B cell (primary cell): ENCODE measurements around the gene SPDYE3. TPM values are rescaled to one million over a fixed set of nuclear protein-coding genes. Genes with fewer than 3 reads are reported as not detected.
"Not testable (repeated sequence)": the region's sequence is repeated elsewhere in the genome, so short reads cannot be mapped to it uniquely, and the experiment has no call there.

ENCODE experiments used
- ATAC-seq: fragments of 200-7000 bp; cut with Tn5 transposase; one replicate; pipeline ENCODE4 v1.10.0; 2021; ENCODE audit warnings: low read depth, mild to moderate bottlenecking, moderate number of reproducible peaks, moderate library complexity
- CTCF ChIA-PET: fragments of 350-600 bp; sonication (Branson Sonifier 250); formaldehyde crosslinking; loops from one replicate; lab custom pipeline; 2021; ENCODE audit warnings: antibody characterized with exemption, inconsistent platforms; lab: Charles Lee
- POLR2A ChIA-PET: fragments of 350-600 bp; sonication (Branson Sonifier 250); formaldehyde crosslinking; loops from one replicate; lab custom pipeline; 2021; ENCODE audit warnings: antibody characterized with exemption; lab: Charles Lee
- DNase-seq: peaks from one replicate; pipeline ENCODE4 v3.0.0; 2013
- H2AFZ ChIP-seq: 2 replicates; pipeline ENCODE4 v1.6.1; 2012; ENCODE audit warnings: mild to moderate bottlenecking, low read depth, low read length; ENCODE audit not compliant: insufficient read depth, poor library complexity, severe bottlenecking
- H3K27ac ChIP-seq, 2 donors: 1 replicate in 1 of 2; 2 replicates in 1 of 2; pipeline ENCODE4 v1.5.1; 2012 to 2013; ENCODE audit warnings: low read length in 2 of 2, mild to moderate bottlenecking in 2 of 2, moderate library complexity in 1 of 2
- H3K27me3 ChIP-seq, 4 experiments: fragments of 200-600 bp in 1 of 4; sonication (generic) in 1 of 4; replicated peaks in 1 of 4; 1 replicate in 2 of 4; 2 replicates in 2 of 4; pipeline versions ENCODE4 v1.6.1 to v1.7.0; 2013 to 2016; ENCODE audit warnings: low read length in 3 of 4, mild to moderate bottlenecking in 2 of 4, mixed read lengths in 1 of 4, moderate library complexity in 1 of 4; ENCODE audit not compliant: insufficient read depth in 4 of 4, control insufficient read depth in 3 of 4; ENCODE audit errors: control extremely low read depth in 1 of 4
- H3K36me3 ChIP-seq, 2 experiments: replicated peaks in 1 of 2; 1 replicate in 1 of 2; 2 replicates in 1 of 2; pipeline versions ENCODE4 v1.6.1 to v1.7.1; 2013; ENCODE audit warnings: low read length in 1 of 2; ENCODE audit not compliant: insufficient read depth in 2 of 2, control insufficient read depth in 1 of 2; ENCODE audit errors: control extremely low read depth in 1 of 2, extremely low read depth in 1 of 2
- H3K4me1 ChIP-seq, 2 donors: fragments of 200-600 bp in 1 of 2; sonication (generic) in 1 of 2; 1 replicate in 1 of 2; 2 replicates in 1 of 2; pipeline versions ENCODE4 v1.5.1 to v1.6.1; 2013 to 2017; ENCODE audit warnings: low read length in 2 of 2; ENCODE audit not compliant: control insufficient read depth in 2 of 2, insufficient read depth in 2 of 2
- H3K4me2 ChIP-seq: replicated peaks from 2 replicates; pipeline ENCODE3; 2012; ENCODE audit warnings: mild to moderate bottlenecking, low read depth, low read length; ENCODE audit not compliant: poor library complexity, severe bottlenecking
- H3K4me3 ChIP-seq, 5 experiments: fragments of 200-600 bp in 1 of 5; sonication (generic) in 1 of 5; 1 replicate in 3 of 5; 2 replicates in 2 of 5; pipeline versions ENCODE4 v1.5.1 to v1.7.0; 2011 to 2016; ENCODE audit warnings: low read length in 4 of 5, mild to moderate bottlenecking in 4 of 5, low read depth in 2 of 5, control low read depth in 1 of 5, moderate library complexity in 1 of 5; ENCODE audit not compliant: insufficient read depth in 1 of 5; ENCODE audit errors: control extremely low read depth in 1 of 5, extremely low read depth in 1 of 5
- H3K79me2 ChIP-seq: fragments of 200-600 bp; sonication (generic); one replicate; pipeline ENCODE4 v1.6.0; 2016; ENCODE audit warnings: low read length; ENCODE audit not compliant: control insufficient read depth, insufficient read depth
- H3K9ac ChIP-seq: fragments of 200-600 bp; sonication (generic); 2 replicates; pipeline ENCODE4 v1.6.1; 2017; ENCODE audit warnings: mild to moderate bottlenecking, low read length, moderate library complexity
- H3K9me3 ChIP-seq, 3 donors: one replicate each; pipeline versions ENCODE4 v1.6.1 to v1.7.1; 2013; ENCODE audit warnings: low read length in 2 of 3; ENCODE audit not compliant: control insufficient read depth in 2 of 3, insufficient read depth in 1 of 3; ENCODE audit errors: control extremely low read depth in 1 of 3
- H4K20me1 ChIP-seq: 2 replicates; pipeline ENCODE4 v1.6.0; 2012; ENCODE audit warnings: mild to moderate bottlenecking, low read length; ENCODE audit not compliant: insufficient read depth, control insufficient read depth, poor library complexity, severe bottlenecking
- H3K27ac Mint-ChIP-seq: one replicate; pipeline ENCODE4 v1.8.0; 2021; ENCODE audit warnings: mixed read lengths
- H3K27me3 Mint-ChIP-seq: one replicate; pipeline ENCODE4 v1.8.0; 2021; ENCODE audit warnings: mixed read lengths
- H3K4me1 Mint-ChIP-seq: one replicate; pipeline ENCODE4 v1.8.0; 2021; ENCODE audit warnings: mixed read lengths
- H3K4me3 Mint-ChIP-seq: one replicate; pipeline ENCODE4 v1.8.0; 2021; ENCODE audit warnings: mixed read lengths
- H3K9me3 Mint-ChIP-seq: one replicate; pipeline ENCODE4 v1.8.0; 2022; ENCODE audit warnings: mixed read lengths; ENCODE audit not compliant: insufficient read depth
- WGBS: methylation state at CpG from one replicate; pipeline ENCODE4 v1.1.5; 2013; ENCODE audit warnings: missing lambda C conversion rate; ENCODE audit not compliant: insufficient coverage; 5-methylcytosine and 5-hydroxymethylcytosine counted together
- intact Hi-C: fragments of 100-400 bp; cut with micrococcal nuclease; formaldehyde crosslinking; loops from one replicate; pipeline ENCODE4 v1.10.0; 2022
- polyA plus RNA-seq: library from polyadenylated mRNA; depleted of rRNA; stranded (reverse); fragments of >200 nt; gene quantifications from 2 replicates; pipeline ENCODE4 v1.2.3, GENCODE V29; 2012
- total RNA-seq, 2 donors: library from RNA; stranded (reverse); fragments of 120-200 nt in 1 of 2; gene quantifications; 1 replicate in 1 of 2; 2 replicates in 1 of 2; pipeline versions ENCODE4 v1.2.3 to v1.2.4, GENCODE V29; 2013 to 2022

Gene SPDYE3
- total and polyA plus RNA-seq, 2 donors (not counting 1 experiment from before 2014, with no cell fraction given) = not detected

GRCh38 chr7:100326914-100327313, 19.4 kb downstream of the SPDYE3 start:
- H3K9me3 ChIP-seq, H3K27me3 Mint-ChIP-seq, H3K27ac Mint-ChIP-seq, H3K27me3 ChIP-seq, CTCF ChIA-PET, H3K9me3 Mint-ChIP-seq, H3K4me2 ChIP-seq, H3K36me3 ChIP-seq, intact Hi-C loops, H3K4me3 Mint-ChIP-seq, H3K79me2 ChIP-seq, H2AFZ ChIP-seq, ATAC-seq, H3K4me3 ChIP-seq, POLR2A ChIA-PET, DNase-seq, H3K9ac ChIP-seq, H4K20me1 ChIP-seq, H3K27ac ChIP-seq, H3K4me1 Mint-ChIP-seq, H3K4me1 ChIP-seq: not testable (repeated sequence)
- 100% methylated on average over 5 of the region's 11 CpGs for WGBS

DNA sequence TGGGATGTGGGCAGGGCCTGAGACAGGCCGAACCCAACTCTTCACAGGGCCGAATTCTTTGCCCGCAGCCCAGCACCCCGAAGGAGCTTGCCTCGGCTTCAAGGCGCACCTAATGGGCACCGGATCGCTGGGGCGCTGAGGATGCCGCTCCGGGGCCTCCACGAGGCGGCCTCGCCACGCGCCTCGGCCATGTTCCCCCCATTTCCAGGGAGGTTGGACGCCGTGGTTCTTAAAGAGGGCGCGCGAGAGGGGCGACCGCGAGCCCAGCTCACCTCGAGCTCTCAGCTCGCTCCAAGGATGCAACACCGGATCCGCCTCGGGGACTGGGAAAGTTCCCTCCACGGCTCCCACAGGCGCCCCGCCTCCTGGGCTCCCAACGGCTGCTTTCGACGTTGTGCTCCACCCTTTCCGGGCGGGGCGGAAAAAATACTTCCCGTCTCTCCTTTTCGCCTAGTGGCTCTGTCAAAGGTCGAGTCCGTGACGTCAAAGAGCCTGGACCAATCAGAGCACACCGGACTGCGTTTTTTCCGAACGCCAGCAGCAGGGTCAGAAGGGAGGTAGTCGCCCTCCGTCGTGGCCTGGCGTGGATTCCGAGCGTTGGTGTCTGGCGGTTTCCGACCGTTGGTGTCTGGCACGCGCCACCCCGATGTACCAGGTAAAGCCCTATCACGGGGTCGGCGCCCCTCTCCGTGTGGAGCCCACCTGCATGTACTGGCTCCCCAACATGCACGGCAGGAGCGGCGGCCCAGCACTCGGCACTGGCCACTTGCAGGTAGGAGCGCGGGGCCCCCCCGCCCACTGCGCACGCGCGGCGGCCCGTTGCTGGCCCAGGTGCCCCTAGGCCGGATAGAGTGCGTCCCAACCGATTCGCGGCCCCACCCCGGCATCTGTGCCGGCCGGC, 28.3 kb downstream of the SPDYE3 start:
- peak overlapping the region; percentile 95 for H3K4me3 Mint-ChIP-seq
- intact Hi-C loops = loop anchor here (1.0 to 5.0 kb wide), 4 partner anchors 8 to 179 kb away; partner anchors contain the start of genes MEPCE, TRAPPC14 and ZCWPW1
- H3K9me3 Mint-ChIP-seq, H3K36me3 ChIP-seq, H4K20me1 ChIP-seq, H3K9me3 ChIP-seq, H3K27me3 Mint-ChIP-seq, H3K27me3 ChIP-seq: not testable (repeated sequence)
- under 1% methylated on average over 77 of the region's 85 CpGs for WGBS
- Histone ChIP-seq H3K4me2 (peak overlapping the region; percentile 62), H3K4me1 (peaks cover 4 to 12% of the 10 kb centered on the region in 2 donors), H3K4me3 (peak overlapping the region; percentile 11 to 74 (median 68)), H3K27ac (peak overlapping the region; percentile 80 to 82), H2AFZ (peak overlapping the region; percentile 64), H3K9ac (peak overlapping the region; percentile 76), H3K79me2 (peaks cover 30% of the 10 kb centered on the region)
- peak overlapping the region; percentile 97 for H3K27ac Mint-ChIP-seq
- DNase-seq (peak; percentile 92), ATAC-seq (peak; percentile 90)
- POLR2A ChIA-PET = interaction anchor here (1.0 kb wide), 1 partner anchor 9 kb away, joined by 3 read pairs; no protein-coding TSS in a partner anchor
- CTCF ChIA-PET = interaction anchor here (1.1 to 1.7 kb wide), 3 partner anchors 9 to 203 kb away, joined by 3 to 6 read pairs (median 4); no protein-coding TSS in a partner anchor
- H3K4me1 Mint-ChIP-seq = peaks cover 22% of the 10 kb centered on the region

GRCh38 chr7:100338083-100338696, 30.7 kb downstream of the SPDYE3 start:
- H3K9me3 Mint-ChIP-seq, H3K27me3 ChIP-seq, H4K20me1 ChIP-seq, H3K9me3 ChIP-seq, H3K9ac ChIP-seq, ATAC-seq, H3K27ac ChIP-seq, H3K4me2 ChIP-seq, H3K4me3 ChIP-seq, H3K27me3 Mint-ChIP-seq, H3K27ac Mint-ChIP-seq, H2AFZ ChIP-seq, CTCF ChIA-PET, POLR2A ChIA-PET, DNase-seq: not testable (repeated sequence)
- Mint-ChIP-seq H3K4me1 (peaks cover 40% of the 10 kb centered on the region), H3K4me3 (peak overlapping the region; percentile 44)
- 93% methylated on average over 10 of the region's 15 CpGs for WGBS
- Histone ChIP-seq H3K36me3 (peaks cover 0 to 20% of the 10 kb centered on the region in 2 experiments), H3K4me1 (peaks cover 10 to 22% of the 10 kb centered on the region in 2 donors), H3K79me2 (peaks cover 49% of the 10 kb centered on the region)
- intact Hi-C loops = loop anchor here (5.0 kb wide), 1 partner anchor 181 kb away; the partner anchor contains the start of gene TRAPPC14
